Pancreas (tissue), 10 donors: ENCODE data around the gene PRRX2. TPM values are rescaled to one million over a fixed set of nuclear protein-coding genes. Genes with fewer than 3 reads are reported as not detected.

ENCODE experiments used
- ATAC-seq, 4 donors: fragments of 200-7000 bp; cut with Tn5 transposase; one replicate each; pipeline versions ENCODE4 v1.8.0 to v1.9.1; 2020; ENCODE audit warnings: mild to moderate bottlenecking in 4 of 4, moderate library complexity in 4 of 4
- DNase-seq, 6 donors: peaks; one replicate each; pipeline ENCODE4 v3.0.0-alpha.2; 2020
- FAIRE-seq: peaks from 2 replicates; lab custom pipeline; 2012; peaks lifted over from hg19 to GRCh38; lab: Jason Lieb, UNC
- H3K27ac ChIP-seq, 4 donors: fragments of 200-600 bp; sonication (generic); 1 replicate in 3 of 4; 2 replicates in 1 of 4; pipeline versions ENCODE4 v1.5.0 to v1.8.0; 2020
- H3K27me3 ChIP-seq, 4 donors: fragments of 200-600 bp; one replicate each; pipeline ENCODE4 v1.8.0; 2021
- H3K36me3 ChIP-seq, 3 donors: fragments of 200-600 bp; sonication (generic) in 1 of 3; one replicate each; pipeline versions ENCODE4 v1.5.0 to v1.8.0; 2020 to 2021
- H3K4me1 ChIP-seq, 3 donors: fragments of 200-600 bp; one replicate each; pipeline ENCODE4 v1.8.0; 2021
- H3K4me3 ChIP-seq, 4 donors: fragments of 200-600 bp; sonication (generic) in 2 of 4; one replicate each; pipeline versions ENCODE4 v1.5.0 to v1.8.0; 2020 to 2021
- H3K9me3 ChIP-seq, 4 donors: fragments of 200-600 bp; one replicate each; pipeline ENCODE4 v1.8.0; 2021
- WGBS, 2 donors: extraction: QIAGEN DNeasy Blood & Tissue Kit; methylation state at CpG; one replicate each; pipeline ENCODE4 v1.1.7; 2013; 5-methylcytosine and 5-hydroxymethylcytosine counted together
- intact Hi-C, 3 donors: fragments of 100-400 bp; cut with DNase I; formaldehyde crosslinking; loops; one replicate each; pipeline versions ENCODE4 v1.11.1 to v1.14.2; 2022
- polyA plus RNA-seq, 2 donors: library from polyadenylated mRNA; stranded (reverse); fragments of 200-250 nt; gene quantifications; one replicate each; pipeline ENCODE4 v1.2.3, GENCODE V29; 2013
- total RNA-seq, 6 donors: library from RNA; stranded (reverse); fragmentation: NEBNext Ultra II Directional in 4 of 6; extraction: Animal tissue kit (Norgen Biotek cat#: 25700) in 4 of 6; gene quantifications; one replicate each; pipeline versions ENCODE4 v1.2.1 to v1.2.4, GENCODE V29; 2021 to 2023
- TF ChIP-seq, protein P1 (sequence below), 4 donors: fragments of 200-600 bp; sonication (generic) in 3 of 4; IDR thresholded peaks; one replicate each; pipeline versions ENCODE4 v1.5.0 to v1.8.0; 2021; ENCODE audit warnings: antibody characterized with exemption in 4 of 4
- donor health status: healthy with polysubstance abuse.
- donor health status: DM: no; HTN: no; CAD: no; lungs with moderate emphysema.
- donor health status: DM: no; HTN: no; CAD: no.
- donor health status: control.
- donor health status: control.
- donor health status: Bipolar disorder and iron deficiency.
- donor health status: DM: yes; HTN: yes; CAD: no.
- donor health status: DM: no; HTN: no; CAD: no.
- donor health status: DM: no; HTN: no; CAD: no.
- donor health status: DM: yes; HTN: yes; CAD: no.

PRRX2 gene
- total and polyA plus RNA-seq, 8 donors: 0.16 to 2.0 (median 0.64) TPM; not detected in 1

DNA sequence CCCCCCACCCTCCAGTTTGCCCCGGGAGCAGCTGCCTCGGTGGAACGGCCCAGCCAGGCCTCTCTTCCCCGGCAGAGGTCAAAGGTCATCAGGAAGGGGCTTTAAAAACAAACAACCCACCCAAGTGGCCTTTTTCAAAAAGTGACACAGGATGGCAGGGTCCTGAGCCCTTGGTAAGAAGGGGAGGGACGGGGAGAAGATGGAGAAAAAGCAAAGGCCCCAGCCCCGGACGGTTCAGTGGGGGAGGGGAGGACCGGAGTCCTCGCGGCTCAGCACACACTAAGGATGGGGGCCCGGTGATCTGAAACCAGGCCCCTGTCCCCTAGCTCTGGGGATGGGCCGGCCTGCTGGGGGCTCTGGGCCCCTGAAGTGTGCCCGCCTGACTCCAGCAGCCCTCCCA is 1.1 kb downstream of the PRRX2 start:
- Histone ChIP-seq H3K4me1 (no peaks in the 10 kb centered on the region), H3K27ac (no peak overlapping the region), H3K9me3 (no peaks in the 10 kb centered on the region), H3K27me3 (peaks cover 0 to 5% (median 0%) of the 10 kb centered on the region in 4 donors), H3K36me3 (no peaks in the 10 kb centered on the region), H3K4me3 (no peak overlapping the region)
- DNase-seq: no peak
- ATAC-seq: no peak
- intact Hi-C loops: no loop called here
- 19 to 26% methylated on average over 13 of the region's 13 CpGs for WGBS, 2 donors
- TF ChIP-seq, protein P1, sequence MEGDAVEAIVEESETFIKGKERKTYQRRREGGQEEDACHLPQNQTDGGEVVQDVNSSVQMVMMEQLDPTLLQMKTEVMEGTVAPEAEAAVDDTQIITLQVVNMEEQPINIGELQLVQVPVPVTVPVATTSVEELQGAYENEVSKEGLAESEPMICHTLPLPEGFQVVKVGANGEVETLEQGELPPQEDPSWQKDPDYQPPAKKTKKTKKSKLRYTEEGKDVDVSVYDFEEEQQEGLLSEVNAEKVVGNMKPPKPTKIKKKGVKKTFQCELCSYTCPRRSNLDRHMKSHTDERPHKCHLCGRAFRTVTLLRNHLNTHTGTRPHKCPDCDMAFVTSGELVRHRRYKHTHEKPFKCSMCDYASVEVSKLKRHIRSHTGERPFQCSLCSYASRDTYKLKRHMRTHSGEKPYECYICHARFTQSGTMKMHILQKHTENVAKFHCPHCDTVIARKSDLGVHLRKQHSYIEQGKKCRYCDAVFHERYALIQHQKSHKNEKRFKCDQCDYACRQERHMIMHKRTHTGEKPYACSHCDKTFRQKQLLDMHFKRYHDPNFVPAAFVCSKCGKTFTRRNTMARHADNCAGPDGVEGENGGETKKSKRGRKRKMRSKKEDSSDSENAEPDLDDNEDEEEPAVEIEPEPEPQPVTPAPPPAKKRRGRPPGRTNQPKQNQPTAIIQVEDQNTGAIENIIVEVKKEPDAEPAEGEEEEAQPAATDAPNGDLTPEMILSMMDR (IDR thresholded peaks at IDR 0.05): no peak
- no peak for FAIRE-seq

DNA sequence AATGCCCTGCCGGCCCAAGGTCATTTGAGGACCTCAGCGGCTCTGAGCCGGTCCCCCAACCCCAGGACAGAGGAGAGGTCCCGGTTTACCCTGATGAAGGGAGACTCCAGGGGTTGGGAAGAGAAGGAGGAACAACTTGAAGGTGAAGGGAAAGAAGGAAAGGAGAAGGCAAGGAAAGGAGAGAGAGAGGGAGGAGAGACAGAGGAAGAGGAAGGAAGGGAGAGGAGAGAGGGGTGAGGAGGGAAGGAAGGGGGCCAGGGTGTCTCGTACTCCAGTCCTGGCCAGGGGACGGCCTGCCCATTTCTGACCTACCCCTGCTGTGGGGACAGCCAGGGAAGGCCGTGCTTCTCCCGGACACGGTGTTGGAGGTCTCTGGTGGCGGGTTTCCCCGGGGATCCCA is 1.9 kb downstream of the PRRX2 start:
- TF ChIP-seq, protein P1 (IDR thresholded peaks at IDR 0.05): no peak
- FAIRE-seq: no peak
- intact Hi-C loops: no loop called here
- DNase-seq: no peak
- Histone ChIP-seq H3K4me3 (no peak overlapping the region), H3K4me1 (no peaks in the 10 kb centered on the region), H3K36me3 (no peaks in the 10 kb centered on the region), H3K27ac (no peak overlapping the region), H3K27me3 (peaks cover 0 to 5% (median 0%) of the 10 kb centered on the region in 4 donors), H3K9me3 (no peaks in the 10 kb centered on the region)
- ATAC-seq: no peak
- 72 to 79% methylated on average over 11 of the region's 11 CpGs for WGBS, 2 donors

DNA sequence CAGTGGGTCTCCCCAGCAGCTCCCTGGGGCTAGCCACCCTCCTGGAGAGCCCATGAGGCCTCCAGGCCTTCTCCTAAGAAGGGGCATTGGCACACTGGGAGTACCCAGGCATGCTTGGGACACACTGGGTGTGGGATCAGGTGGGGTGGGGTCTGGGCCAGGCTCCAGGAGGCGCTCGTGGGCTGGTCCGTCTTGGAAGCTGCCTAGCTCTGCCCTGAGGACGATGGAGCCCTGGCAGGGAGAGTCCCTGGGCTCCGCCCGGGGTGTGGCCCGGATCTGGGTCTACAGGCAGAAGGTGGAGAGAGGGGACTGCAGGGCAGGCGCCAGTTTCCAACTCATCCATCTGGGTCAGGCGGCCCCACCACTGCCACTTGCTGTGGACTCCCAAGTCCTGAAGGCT is 2.4 kb downstream of the PRRX2 start:
- FAIRE-seq (no peak), DNase-seq (no peak), ATAC-seq (no peak)
- no peaks in the 10 kb centered on the region for H3K9me3 ChIP-seq
- no peaks in the 10 kb centered on the region for H3K4me1 ChIP-seq
- H3K27ac ChIP-seq: no peak overlapping the region
- WGBS, 2 donors: 76 to 77% methylated on average over 9 of the region's 9 CpGs
- H3K27me3 ChIP-seq: peaks cover 0 to 5% (median 0%) of the 10 kb centered on the region in 4 donors
- H3K4me3 ChIP-seq: no peak overlapping the region
- intact Hi-C loops: no loop called here
- no peaks in the 10 kb centered on the region for H3K36me3 ChIP-seq
- TF ChIP-seq, protein P1 (IDR thresholded peaks at IDR 0.05): no peak

DNA sequence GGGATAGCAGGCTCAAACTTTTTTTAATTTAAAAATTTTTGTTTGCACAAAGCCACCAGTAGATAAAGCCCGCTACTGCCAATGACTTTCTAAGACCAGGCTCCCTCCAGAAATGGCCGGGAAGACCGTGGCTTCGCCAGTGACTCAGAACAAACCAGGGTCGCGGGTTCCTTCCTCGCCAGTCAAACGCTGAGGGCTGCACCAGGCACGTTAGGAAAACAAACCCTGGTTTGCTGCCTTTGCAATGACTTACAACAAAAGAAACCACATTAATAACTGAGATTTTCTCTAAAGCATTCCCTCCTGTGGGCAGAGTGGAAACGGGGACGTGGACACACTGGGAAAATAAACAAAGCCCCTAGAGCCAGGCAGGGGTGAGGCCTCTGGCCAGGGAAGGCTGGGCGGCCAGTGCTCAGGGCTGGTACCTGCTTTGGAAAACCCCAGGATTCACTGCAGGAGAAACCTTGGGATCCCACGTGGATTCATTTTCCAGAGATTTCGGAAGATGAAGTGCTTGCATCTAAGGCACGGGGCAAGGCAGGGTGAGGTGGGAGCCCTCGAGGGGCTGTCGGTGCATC is 3.8 kb downstream of the PRRX2 start:
- TF ChIP-seq, protein P1 (IDR thresholded peaks at IDR 0.05): no peak
- Histone ChIP-seq H3K27me3 (peaks cover 0 to 5% (median 0%) of the 10 kb centered on the region in 4 donors), H3K36me3 (no peaks in the 10 kb centered on the region), H3K4me1 (no peaks in the 10 kb centered on the region), H3K9me3 (no peaks in the 10 kb centered on the region), H3K27ac (no peak overlapping the region), H3K4me3 (no peak overlapping the region)
- DNase-seq (no peak), ATAC-seq (no peak), FAIRE-seq (no peak)
- intact Hi-C loops: no loop called here
- 34 to 41% methylated on average over 17 of the region's 17 CpGs for WGBS, 2 donors

DNA sequence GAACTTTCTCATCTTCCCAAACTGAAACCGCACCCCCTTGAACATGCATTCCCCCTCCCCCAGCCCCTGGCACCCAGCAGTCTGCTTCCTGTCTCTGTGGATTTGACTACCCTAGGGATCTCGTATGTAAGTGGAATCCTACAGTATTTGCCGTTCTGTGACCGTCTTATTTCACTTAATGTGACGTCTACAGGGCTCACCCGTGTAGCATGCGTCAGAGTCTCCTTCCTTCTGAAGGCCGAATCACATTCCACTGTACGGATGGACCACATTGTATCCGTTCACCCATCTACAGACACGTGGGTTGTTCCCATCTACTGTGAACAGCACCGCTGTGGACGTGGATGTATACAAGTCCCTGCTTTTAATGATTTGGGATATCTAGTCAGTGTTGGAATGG is 4.5 kb downstream of the PRRX2 start:
- no peak for FAIRE-seq
- Histone ChIP-seq H3K36me3 (no peaks in the 10 kb centered on the region), H3K9me3 (no peaks in the 10 kb centered on the region), H3K27ac (no peak overlapping the region), H3K4me3 (no peak overlapping the region), H3K4me1 (no peaks in the 10 kb centered on the region), H3K27me3 (peaks cover 0 to 5% (median 0%) of the 10 kb centered on the region in 4 donors)
- WGBS, 2 donors: 69 to 71% methylated on average over 13 of the region's 13 CpGs
- TF ChIP-seq, protein P1 (IDR thresholded peaks at IDR 0.05): no peak
- DNase-seq: no peak
- no peak for ATAC-seq
- intact Hi-C loops: no loop called here
